Measurements from ENCODE around the gene HOXC4.

GRCh38 chr12:54021432-54022013, 32.1 kb upstream of the HOXC4 start:
- TF ChIP-seq MAX (IDR thresholded peaks at IDR 0.05; ENCODE audit: insufficient read depth, insufficient read length) (no peak), CTCF (IDR thresholded peaks at IDR 0.05; ENCODE audit: extremely low read depth in 1 of 2, insufficient read depth in 1 of 2, low read depth in 1 of 2, low read length in 2 of 2) (no peak), POLR2A (IDR thresholded peaks at IDR 0.05; ENCODE audit: low read depth, low read length) (no peak), MYC (IDR thresholded peaks at IDR 0.05; ENCODE audit: low read depth, low read length) (no peak), FOS (IDR thresholded peaks at IDR 0.05; ENCODE audit: borderline replicate concordance, insufficient read depth, low read length) (no peak), EZH2 (IDR thresholded peaks at IDR 0.05; ENCODE audit: borderline replicate concordance, low read depth, low read length, severe bottlenecking) (peak; percentile 54)
